GM10847 (cell line): ENCODE data around the gene NT5C2.

Experiments
- POLR2A ChIP-seq: IDR thresholded peaks from 2 replicates; pipeline ENCODE4 v1.6.1; 2011; ENCODE audit not compliant: insufficient read length; ENCODE audit errors: extremely low read depth

NT5C2 gene

GRCh38 chr10:103054621-103055020, 138.5 kb downstream of the NT5C2 start:
- TF ChIP-seq POLR2A = no peak

- TF ChIP-seq POLR2A = no peak
Observed at GRCh38 chr10:103053659-103054581, 139.2 kb downstream of the NT5C2 start.

GRCh38 chr10:103049237-103049636, 143.8 kb downstream of the NT5C2 start:
- no peak for TF ChIP-seq POLR2A

- TF ChIP-seq POLR2A = no peak
Observed at GRCh38 chr10:103047381-103047780, 145.7 kb downstream of the NT5C2 start.

GRCh38 chr10:103045961-103046360, 147.1 kb downstream of the NT5C2 start:
- no peak for TF ChIP-seq POLR2A

- no peak for TF ChIP-seq POLR2A
Observed at GRCh38 chr10:103044942-103045489, 148.1 kb downstream of the NT5C2 start.

- TF ChIP-seq POLR2A = no peak
Observed at GRCh38 chr10:103042908-103043307, 150.2 kb downstream of the NT5C2 start.

GRCh38 chr10:103042129-103042528, 150.9 kb downstream of the NT5C2 start:
- TF ChIP-seq POLR2A = no peak

- TF ChIP-seq POLR2A = no peak
Observed at GRCh38 chr10:103041391-103041790, 151.7 kb downstream of the NT5C2 start.

GRCh38 chr10:103040418-103040817, 152.7 kb downstream of the NT5C2 start:
- TF ChIP-seq POLR2A = no peak

GRCh38 chr10:103038570-103038969, 154.5 kb downstream of the NT5C2 start:
- no peak for TF ChIP-seq POLR2A
